ENCODE measurements around the gene SIRT3.
"Not testable (repeated sequence)": the region's sequence is repeated elsewhere in the genome, so short reads cannot be mapped to it uniquely, and the experiment has no call there.

Gene SIRT3

GRCh38 chr11:270451-271318, 34.5 kb upstream of the SIRT3 start:
- DNase-seq = no peak

GRCh38 chr11:269146-269890, 33.2 kb upstream of the SIRT3 start:
- no peak for DNase-seq

GRCh38 chr11:268716-269145, 32.6 kb upstream of the SIRT3 start:
- not testable (repeated sequence) for DNase-seq

GRCh38 chr11:267491-267994, 31.4 kb upstream of the SIRT3 start:
- no peak for DNase-seq

GRCh38 chr11:266676-267439, 30.7 kb upstream of the SIRT3 start:
- no peak for DNase-seq

GRCh38 chr11:261624-262023, 25.5 kb upstream of the SIRT3 start:
- no peak for DNase-seq

GRCh38 chr11:259413-259812, 23.3 kb upstream of the SIRT3 start:
- no peak for DNase-seq

GRCh38 chr11:257766-258493, 21.8 kb upstream of the SIRT3 start:
- no peak for DNase-seq

- no peak for DNase-seq
Observed at GRCh38 chr11:256952-257737, 21.0 kb upstream of the SIRT3 start.

GRCh38 chr11:255816-256215, 19.7 kb upstream of the SIRT3 start:
- DNase-seq = no peak

GRCh38 chr11:255176-255575, 19.0 kb upstream of the SIRT3 start:
- DNase-seq = no peak

- DNase-seq = no peak
Observed at GRCh38 chr11:253886-254270, 17.7 kb upstream of the SIRT3 start.

GRCh38 chr11:253160-253885, 17.2 kb upstream of the SIRT3 start:
- no peak for DNase-seq

- no peak for DNase-seq
Observed at GRCh38 chr11:252666-253065, 16.5 kb upstream of the SIRT3 start.

GRCh38 chr11:251550-251949, 15.4 kb upstream of the SIRT3 start:
- no peak for DNase-seq

GRCh38 chr11:250740-251299, 14.7 kb upstream of the SIRT3 start:
- no peak for DNase-seq

- no peak for DNase-seq
Observed at GRCh38 chr11:250274-250673, 14.1 kb upstream of the SIRT3 start.

GRCh38 chr11:249062-249461, 12.9 kb upstream of the SIRT3 start:
- DNase-seq = no peak

- no peak for DNase-seq
Observed at GRCh38 chr11:244376-244775, 8.2 kb upstream of the SIRT3 start.

GRCh38 chr11:241634-242033, 5.5 kb upstream of the SIRT3 start:
- no peak for DNase-seq

- DNase-seq = no peak
Observed at GRCh38 chr11:240315-240714, 4.2 kb upstream of the SIRT3 start.

Data from NCI-H1417 treated with DMSO at 0.1 percent for 48 hours (cell line).